Activated B cell treated with CpG ODN at 0.5 μM for 24 hours (primary cell): ENCODE measurements around the gene TXNRD2. TPM values are rescaled to one million over a fixed set of nuclear protein-coding genes. Genes with fewer than 3 reads are reported as not detected.

Experiments
- ATAC-seq: fragments of 200-7000 bp; cut with Tn5 transposase; one replicate; pipeline ENCODE4 v1.10.0; 2021; ENCODE audit warnings: low read depth, mild to moderate bottlenecking, moderate library complexity
- CTCF ChIA-PET: fragments of 350-600 bp; sonication (Branson Sonifier 250); formaldehyde crosslinking; loops from one replicate; lab custom pipeline; 2021; ENCODE audit warnings: antibody characterized with exemption; lab: Charles Lee
- POLR2A ChIA-PET: fragments of 350-600 bp; sonication (Branson Sonifier 250); formaldehyde crosslinking; loops from one replicate; lab custom pipeline; 2021; ENCODE audit warnings: antibody characterized with exemption; lab: Charles Lee
- DNase-seq: peaks from one replicate; pipeline ENCODE4 v3.0.0; 2022
- H3K27ac Mint-ChIP-seq: one replicate; pipeline ENCODE4 v1.8.0; 2020; ENCODE audit warnings: mixed read lengths
- H3K27me3 Mint-ChIP-seq: one replicate; pipeline ENCODE4 v1.8.0; 2021; ENCODE audit warnings: mixed read lengths
- H3K36me3 Mint-ChIP-seq: one replicate; pipeline ENCODE4 v1.8.0; 2021; ENCODE audit warnings: low read depth, mixed read lengths
- H3K4me1 Mint-ChIP-seq: one replicate; pipeline ENCODE4 v1.8.0; 2021; ENCODE audit warnings: mixed read lengths
- H3K4me3 Mint-ChIP-seq: one replicate; pipeline ENCODE4 v1.8.0; 2020; ENCODE audit warnings: mild to moderate bottlenecking, mixed read lengths
- H3K9me3 Mint-ChIP-seq: one replicate; pipeline ENCODE4 v1.8.0; 2020; ENCODE audit warnings: mixed read lengths
- intact Hi-C: fragments of 100-400 bp; cut with micrococcal nuclease; formaldehyde crosslinking; loops from one replicate; pipeline ENCODE4 v1.15.1; 2024
- total RNA-seq: library from RNA; stranded (reverse); gene quantifications from 2 replicates; pipeline ENCODE4 v1.2.3, GENCODE V29; 2022
- TF ChIP-seq, protein P1 (sequence below): fragments of 200-600 bp; IDR thresholded peaks from one replicate; pipeline ENCODE4 v1.8.0; 2022; ENCODE audit warnings: antibody characterized with exemption, mild to moderate bottlenecking

The TXNRD2 gene
- total RNA-seq, 1 donor from 2014 or later, result 31.2 TPM

DNA sequence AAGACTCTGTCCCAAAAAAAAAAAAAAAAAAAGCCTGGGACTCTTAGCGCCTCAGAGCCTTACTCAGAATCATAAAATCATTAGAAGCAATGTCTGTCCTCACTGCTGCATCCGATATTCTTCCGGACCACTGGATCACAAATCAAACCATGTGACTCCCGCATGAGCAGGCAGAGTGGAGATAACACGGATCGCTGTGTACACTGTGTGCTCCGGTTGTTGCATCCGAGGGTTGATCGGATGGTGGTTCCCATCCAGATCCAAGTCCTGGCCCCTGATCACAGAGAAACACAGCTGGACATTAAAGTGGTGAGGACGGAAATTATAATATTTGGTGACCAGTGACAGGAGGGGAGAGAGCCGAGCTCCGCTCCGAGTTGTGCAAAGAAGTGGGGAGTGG, 9.7 kb upstream of the TXNRD2 start:
- POLR2A ChIA-PET, result interaction anchor here (1.6 kb wide), 1 partner anchor 10 kb away, joined by 5 read pairs; the partner anchor contains the start of genes COMT and TXNRD2
- Mint-ChIP-seq H3K27me3 (no peaks in the 10 kb centered on the region), H3K9me3 (no peaks in the 10 kb centered on the region), H3K4me1 (peaks cover 22% of the 10 kb centered on the region), H3K27ac (no peak overlapping the region), H3K36me3 (peaks cover 19% of the 10 kb centered on the region), H3K4me3 (no peak overlapping the region)
- TF ChIP-seq, protein P1, sequence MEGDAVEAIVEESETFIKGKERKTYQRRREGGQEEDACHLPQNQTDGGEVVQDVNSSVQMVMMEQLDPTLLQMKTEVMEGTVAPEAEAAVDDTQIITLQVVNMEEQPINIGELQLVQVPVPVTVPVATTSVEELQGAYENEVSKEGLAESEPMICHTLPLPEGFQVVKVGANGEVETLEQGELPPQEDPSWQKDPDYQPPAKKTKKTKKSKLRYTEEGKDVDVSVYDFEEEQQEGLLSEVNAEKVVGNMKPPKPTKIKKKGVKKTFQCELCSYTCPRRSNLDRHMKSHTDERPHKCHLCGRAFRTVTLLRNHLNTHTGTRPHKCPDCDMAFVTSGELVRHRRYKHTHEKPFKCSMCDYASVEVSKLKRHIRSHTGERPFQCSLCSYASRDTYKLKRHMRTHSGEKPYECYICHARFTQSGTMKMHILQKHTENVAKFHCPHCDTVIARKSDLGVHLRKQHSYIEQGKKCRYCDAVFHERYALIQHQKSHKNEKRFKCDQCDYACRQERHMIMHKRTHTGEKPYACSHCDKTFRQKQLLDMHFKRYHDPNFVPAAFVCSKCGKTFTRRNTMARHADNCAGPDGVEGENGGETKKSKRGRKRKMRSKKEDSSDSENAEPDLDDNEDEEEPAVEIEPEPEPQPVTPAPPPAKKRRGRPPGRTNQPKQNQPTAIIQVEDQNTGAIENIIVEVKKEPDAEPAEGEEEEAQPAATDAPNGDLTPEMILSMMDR, result no peak
- intact Hi-C loops, result no loop called here
- DNase-seq (no peak), ATAC-seq (no peak)
- CTCF ChIA-PET, result interaction anchor here (1.3 kb wide), 1 partner anchor 221 kb away, joined by 4 read pairs; no protein-coding TSS in a partner anchor

DNA sequence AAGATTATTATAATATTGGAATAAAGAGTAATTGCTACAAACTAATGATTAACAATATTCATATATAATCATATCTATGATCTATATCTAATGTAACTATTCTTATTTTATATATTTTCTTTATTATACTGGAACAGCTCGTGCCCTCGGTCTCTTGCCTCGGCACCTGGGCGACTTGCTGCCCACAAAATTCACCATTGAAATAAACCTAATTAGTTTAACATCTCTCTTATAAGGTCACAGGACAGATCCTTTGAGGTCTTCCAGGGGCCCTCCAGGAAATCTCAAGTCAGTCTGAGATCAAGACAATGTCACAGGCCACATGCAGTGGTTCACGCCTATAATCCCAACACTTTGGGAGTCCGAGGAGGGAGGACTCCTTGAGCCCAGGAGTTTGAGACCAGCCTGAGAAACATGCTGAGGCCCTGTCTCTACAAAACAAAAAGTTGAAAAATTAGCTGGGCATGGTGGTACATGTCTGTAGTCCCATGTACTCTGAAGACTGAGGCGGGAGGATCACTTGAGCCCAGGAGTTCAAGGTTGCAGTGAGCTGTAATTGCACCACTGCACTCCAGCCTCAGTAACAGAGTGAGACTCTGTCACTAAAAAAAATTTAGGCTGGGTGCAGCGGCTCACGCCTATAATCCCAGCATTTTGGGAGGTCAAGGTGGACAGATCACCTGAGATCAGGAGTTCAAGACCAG, 6.6 kb upstream of the TXNRD2 start:
- POLR2A ChIA-PET, result interaction anchor here (0.6 to 0.7 kb wide), 2 partner anchors 528 to 770 kb away, joined by 5 to 11 read pairs; partner anchors contain the start of gene SLC25A1

DNA sequence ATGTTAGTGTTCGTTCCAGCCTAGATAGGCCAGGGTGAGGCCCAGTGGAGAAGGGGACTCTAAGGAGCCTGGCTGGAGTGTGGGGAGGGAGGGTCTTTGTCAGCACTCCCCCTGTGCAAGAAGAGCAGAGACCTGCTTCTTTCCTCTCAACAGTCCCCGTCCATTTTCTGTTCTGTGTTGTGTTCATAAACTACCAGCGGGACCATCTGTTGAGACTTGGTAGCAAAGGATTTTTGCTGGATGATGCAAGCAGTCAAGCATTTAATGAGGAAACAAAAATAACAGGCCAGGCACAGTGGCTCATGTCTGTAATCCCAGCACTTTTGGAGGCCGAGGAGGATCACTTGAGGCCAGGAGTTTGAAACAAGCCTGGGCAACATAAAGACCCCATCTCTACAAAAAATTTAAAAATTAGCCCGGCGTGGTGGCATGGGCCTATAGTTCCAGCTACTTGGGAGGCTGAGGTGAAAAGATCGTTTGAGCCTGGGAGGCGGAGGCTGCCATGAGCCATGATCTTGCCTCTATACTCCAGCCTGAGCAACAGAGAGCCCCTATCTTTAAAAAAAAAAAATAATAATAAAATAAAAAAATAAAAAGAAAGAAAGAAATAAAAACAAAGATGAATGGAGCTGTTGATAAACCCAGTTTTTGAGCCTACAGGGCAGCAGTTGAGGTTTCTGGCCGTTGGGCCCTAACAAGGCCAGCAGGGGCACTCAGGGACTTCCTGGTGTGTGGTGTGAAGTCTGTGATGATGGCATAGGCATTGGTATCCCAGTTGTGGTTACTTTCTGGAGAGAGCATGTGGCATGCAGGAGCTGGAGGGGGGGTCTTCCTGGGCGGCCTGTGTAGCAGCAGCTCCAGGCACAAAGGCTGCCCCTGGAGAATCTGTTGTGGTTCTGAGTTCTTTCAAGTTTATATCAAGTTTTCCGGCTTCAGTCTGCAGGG, 1.7 kb upstream of the TXNRD2 start:
- CTCF ChIA-PET, result interaction anchor here (1.3 to 2.5 kb wide), 2 partner anchors 10 to 213 kb away, joined by 3 to 10 read pairs; no protein-coding TSS in a partner anchor

More for the DNA sequence above, 6.6 kb upstream of the TXNRD2 start:
- Mint-ChIP-seq H3K27ac (no peak overlapping the region), H3K4me1 (peaks cover 31% of the 10 kb centered on the region), H3K4me3 (no peak overlapping the region), H3K36me3 (peaks cover 19% of the 10 kb centered on the region), H3K27me3 (no peaks in the 10 kb centered on the region), H3K9me3 (no peaks in the 10 kb centered on the region)
- TF ChIP-seq, protein P1, result no peak
- intact Hi-C loops, result no loop called here
- ATAC-seq (no peak), DNase-seq (no peak)
- CTCF ChIA-PET, result interaction anchor here (1.0 to 2.5 kb wide), 4 partner anchors 20 to 217 kb away, joined by 3 to 18 read pairs (median 4); no protein-coding TSS in a partner anchor

DNA sequence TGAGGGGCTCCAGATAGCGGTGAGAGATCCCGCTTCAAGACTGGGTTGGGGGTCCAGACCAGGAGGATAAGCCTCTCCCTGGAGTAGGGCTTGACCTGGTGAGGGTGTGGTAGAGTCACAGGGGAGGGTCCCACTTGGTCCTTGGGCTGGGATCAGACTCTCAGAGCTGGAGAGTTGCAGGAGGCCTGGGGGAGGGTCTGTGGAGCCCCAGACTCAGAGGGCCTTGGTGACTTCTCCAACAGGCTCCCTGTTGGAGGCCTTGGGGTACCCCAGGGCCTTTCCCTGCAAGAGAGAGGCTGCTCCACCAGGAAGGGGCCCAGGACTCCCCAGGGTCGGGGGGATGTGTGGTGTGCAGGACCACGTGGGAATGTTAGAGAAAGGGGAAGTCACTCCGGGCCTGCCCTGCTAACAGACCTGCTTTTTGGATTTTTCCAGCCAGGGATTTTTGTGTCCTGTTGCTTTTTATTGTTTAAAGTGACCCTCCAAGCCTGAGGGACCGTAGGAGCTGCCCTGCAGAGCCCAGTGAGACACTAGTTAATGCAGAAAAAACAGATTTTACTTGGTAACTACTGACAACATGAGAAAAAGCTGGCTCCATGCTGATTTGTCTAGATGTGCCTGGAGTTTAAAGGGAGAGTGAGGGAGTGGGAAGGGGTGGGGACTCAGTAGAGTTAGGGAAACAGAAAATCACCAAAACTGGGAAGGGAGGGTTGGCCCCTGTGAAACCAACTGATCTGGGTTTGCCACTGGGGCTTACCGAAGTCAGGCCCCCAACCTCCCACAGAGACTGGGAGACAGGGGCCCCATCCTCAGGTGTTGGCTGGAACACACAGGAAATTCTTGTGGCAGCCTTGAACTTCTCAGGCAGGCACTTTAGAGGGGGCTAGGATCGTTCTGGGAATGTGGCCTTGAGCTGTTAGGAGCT, 801 bp upstream of the TXNRD2 start:
- intact Hi-C loops, result no loop called here
- Mint-ChIP-seq H3K9me3 (no peaks in the 10 kb centered on the region), H3K27me3 (no peaks in the 10 kb centered on the region), H3K36me3 (peaks cover 18% of the 10 kb centered on the region), H3K27ac (peak overlapping the region; percentile 94), H3K4me3 (peak overlapping the region; percentile 94), H3K4me1 (peaks cover 52% of the 10 kb centered on the region)
- DNase-seq, result peak; percentile 34
- ChIA-PET CTCF (interaction anchor here (0.6 to 2.5 kb wide), 3 partner anchors 11 to 267 kb away, joined by 3 to 10 read pairs (median 3); no protein-coding TSS in a partner anchor), POLR2A (interaction anchor here (1.0 to 1.9 kb wide), 4 partner anchors 8 to 174 kb away, joined by 3 to 9 read pairs (median 4); partner anchors contain the start of genes TANGO2 and TRMT2A)
- peak; percentile 36 for ATAC-seq
- TF ChIP-seq, protein P1, result no peak

More for the DNA sequence above, 1.7 kb upstream of the TXNRD2 start:
- Mint-ChIP-seq H3K27ac (peak overlapping the region; percentile 94), H3K9me3 (no peaks in the 10 kb centered on the region), H3K27me3 (no peaks in the 10 kb centered on the region), H3K4me3 (peak overlapping the region; percentile 94), H3K36me3 (peaks cover 16% of the 10 kb centered on the region), H3K4me1 (peaks cover 56% of the 10 kb centered on the region)
- DNase-seq (no peak), ATAC-seq (no peak)
- POLR2A ChIA-PET, result interaction anchor here (1.9 kb wide), 1 partner anchor 78 kb away, joined by 9 read pairs; the partner anchor contains the start of gene TANGO2
- TF ChIP-seq, protein P1, result no peak
- intact Hi-C loops, result no loop called here
